ENCODE results near the gene ATP6V0D1.
A peak's percentile ranks its signal among the peaks of the same experiment; 100 is the strongest.
"Not testable (repeated sequence)": the region's sequence is repeated elsewhere in the genome, so short reads cannot be mapped to it uniquely, and the experiment has no call there.

ATP6V0D1 gene

GRCh38 chr16:67419931-67420330 lies 61.0 kb downstream of the ATP6V0D1 start:
- Mint-ChIP-seq H3K27me3 (ENCODE audit: low read depth) (peaks cover 4% of the 10 kb centered on the region), H3K9me3 (no peaks in the 10 kb centered on the region), H3K36me3 (ENCODE audit: low read depth) (no peaks in the 10 kb centered on the region), H3K4me3 (no peak overlapping the region), H3K27ac (peak overlapping the region in 2 of 3 experiments; percentile 6 to 16), H3K4me1 (peaks cover 34% of the 10 kb centered on the region)
- TF ChIP-seq CTCF (IDR thresholded peaks at IDR 0.05; ENCODE audit: unreplicated experiment in 3 of 3), result no peak

GRCh38 chr16:67419502-67419901 lies 61.5 kb downstream of the ATP6V0D1 start:
- Mint-ChIP-seq H3K4me3 (peak overlapping the region; percentile 8 to 52 (median 51)), H3K4me1 (peaks cover 31% of the 10 kb centered on the region), H3K27ac (peak overlapping the region in 2 of 3 experiments; percentile 6 to 16), H3K9me3 (no peaks in the 10 kb centered on the region), H3K36me3 (ENCODE audit: low read depth) (no peaks in the 10 kb centered on the region), H3K27me3 (ENCODE audit: low read depth) (peaks cover 4% of the 10 kb centered on the region)
- TF ChIP-seq CTCF (IDR thresholded peaks at IDR 0.05; ENCODE audit: unreplicated experiment in 3 of 3), result no peak

- peaks cover 29% of the 10 kb centered on the region for H3K4me1 Mint-ChIP-seq
- TF ChIP-seq CTCF (IDR thresholded peaks at IDR 0.05; ENCODE audit: unreplicated experiment in 3 of 3), result no peak
- H3K4me3 Mint-ChIP-seq, result peak overlapping the region; percentile 82 to 88 (median 82)
- H3K36me3 Mint-ChIP-seq (ENCODE audit: low read depth), result no peaks in the 10 kb centered on the region
- H3K9me3 Mint-ChIP-seq, result no peaks in the 10 kb centered on the region
- H3K27me3 Mint-ChIP-seq (ENCODE audit: low read depth), result peaks cover 4% of the 10 kb centered on the region
- H3K27ac Mint-ChIP-seq, result peak overlapping the region; percentile 40 to 79 (median 43)
These were observed 63.5 kb downstream of the ATP6V0D1 start for GRCh38 chr16:67417333-67418061.

GRCh38 chr16:67415872-67416793 lies 64.8 kb downstream of the ATP6V0D1 start, which contains the start of gene ZDHHC1:
Gene ZDHHC1 (minus strand): TSS chr16:67416477. CDS start chr16:67407775, 8,702 bp downstream.
- Mint-ChIP-seq H3K27me3 (ENCODE audit: low read depth) (peaks cover 4% of the 10 kb centered on the region), H3K4me1 (peaks cover 31% of the 10 kb centered on the region), H3K36me3 (ENCODE audit: low read depth) (no peaks in the 10 kb centered on the region), H3K9me3 (no peaks in the 10 kb centered on the region), H3K4me3 (peak within 1 kb of the TSS; percentile 82 to 91 (median 90)), H3K27ac (peak within 1 kb of the TSS; percentile 79 to 87 (median 87))
- peak; percentile 44 to 62 (median 44) for TF ChIP-seq CTCF (IDR thresholded peaks at IDR 0.05; ENCODE audit: unreplicated experiment in 3 of 3)

- Mint-ChIP-seq H3K27ac (peak overlapping the region; percentile 57 to 87 (median 83)), H3K4me1 (peaks cover 31% of the 10 kb centered on the region), H3K4me3 (peak overlapping the region; percentile 80 to 90 (median 82))
- not testable (repeated sequence) for H3K27me3 Mint-ChIP-seq (ENCODE audit: low read depth); H3K36me3 Mint-ChIP-seq (ENCODE audit: low read depth); H3K9me3 Mint-ChIP-seq
These were observed 65.5 kb downstream of the ATP6V0D1 start for GRCh38 chr16:67415421-67415820.
